ENCODE data around the gene RNF180.
"Not testable (repeated sequence)": the region's sequence is repeated elsewhere in the genome, so short reads cannot be mapped to it uniquely, and the experiment has no call there.

RNF180 gene

GRCh38 chr5:64407103-64407825 lies 241.6 kb downstream of the RNF180 start:
- in situ Hi-C loops (cut with MboI; ENCODE audit: low sequenced_read_pairs): not testable (repeated sequence)

GRCh38 chr5:64417390-64417789 lies 251.7 kb downstream of the RNF180 start:
- no peak for DNase-seq (ENCODE audit: low spot score in 2 of 2)
- H3K27me3 ChIP-seq (ENCODE audit: low read depth): no peaks in the 10 kb centered on the region
- no peaks in the 10 kb centered on the region for H3K9me3 ChIP-seq
- no peaks in the 10 kb centered on the region for H3K4me1 ChIP-seq
- in situ Hi-C loops (cut with MboI; ENCODE audit: low sequenced_read_pairs): no loop called here
- H3K4me3 ChIP-seq: no peak overlapping the region
- no peaks in the 10 kb centered on the region for H3K36me3 ChIP-seq (replicated peaks)

More at GRCh38 chr5:64407103-64407825, 241.6 kb downstream of the RNF180 start:
- H3K36me3 ChIP-seq (replicated peaks); H3K27me3 ChIP-seq (ENCODE audit: low read depth); H3K4me3 ChIP-seq; DNase-seq (ENCODE audit: low spot score in 2 of 2); H3K4me1 ChIP-seq; H3K9me3 ChIP-seq: not testable (repeated sequence)

GRCh38 chr5:64418013-64418412 lies 252.4 kb downstream of the RNF180 start:
- DNase-seq (ENCODE audit: low spot score in 2 of 2): no peak
- Histone ChIP-seq H3K4me1 (no peaks in the 10 kb centered on the region), H3K9me3 (no peaks in the 10 kb centered on the region), H3K27me3 (ENCODE audit: low read depth) (no peaks in the 10 kb centered on the region), H3K4me3 (no peak overlapping the region), H3K36me3 (replicated peaks) (no peaks in the 10 kb centered on the region)
- in situ Hi-C loops (cut with MboI; ENCODE audit: low sequenced_read_pairs): no loop called here
